ENCODE data around the gene BBS9.
"Not testable (repeated sequence)": the region's sequence is repeated elsewhere in the genome, so short reads cannot be mapped to it uniquely, and the experiment has no call there.

BBS9 gene

GRCh38 chr7:33193308-33193864 is 64.0 kb downstream of the BBS9 start:
- DNase-seq (ENCODE audit: low read depth in 2 of 3, low spot score in 2 of 3), result no peak

- no peak for DNase-seq (ENCODE audit: low read depth in 2 of 3, low spot score in 2 of 3)
Measured at GRCh38 chr7:33195264-33195663, 65.9 kb downstream of the BBS9 start.

GRCh38 chr7:33196221-33196620 is 66.9 kb downstream of the BBS9 start:
- no peak for DNase-seq (ENCODE audit: low read depth in 2 of 3, low spot score in 2 of 3)

- no peak for DNase-seq (ENCODE audit: low read depth in 2 of 3, low spot score in 2 of 3)
Measured at GRCh38 chr7:33200282-33200681, 70.9 kb downstream of the BBS9 start.

- DNase-seq (ENCODE audit: low read depth in 2 of 3, low spot score in 2 of 3), result no peak
Measured at GRCh38 chr7:33201821-33202220, 72.5 kb downstream of the BBS9 start.

GRCh38 chr7:33210958-33211357 is 81.6 kb downstream of the BBS9 start:
- no peak for DNase-seq (ENCODE audit: low read depth in 2 of 3, low spot score in 2 of 3)

GRCh38 chr7:33212144-33212543 is 82.8 kb downstream of the BBS9 start:
- no peak for DNase-seq (ENCODE audit: low read depth in 2 of 3, low spot score in 2 of 3)

GRCh38 chr7:33215992-33216391 is 86.6 kb downstream of the BBS9 start:
- no peak for DNase-seq (ENCODE audit: low read depth in 2 of 3, low spot score in 2 of 3)

- DNase-seq (ENCODE audit: low read depth in 2 of 3, low spot score in 2 of 3), result no peak
Measured at GRCh38 chr7:33217595-33217994, 88.2 kb downstream of the BBS9 start.

GRCh38 chr7:33218841-33219535 is 89.6 kb downstream of the BBS9 start:
- not testable (repeated sequence) for DNase-seq (ENCODE audit: low read depth in 2 of 3, low spot score in 2 of 3)

GRCh38 chr7:33220231-33220630 is 90.9 kb downstream of the BBS9 start:
- DNase-seq (ENCODE audit: low read depth in 2 of 3, low spot score in 2 of 3), result no peak

GRCh38 chr7:33221390-33221789 is 92.0 kb downstream of the BBS9 start:
- no peak for DNase-seq (ENCODE audit: low read depth in 2 of 3, low spot score in 2 of 3)

- DNase-seq (ENCODE audit: low read depth in 2 of 3, low spot score in 2 of 3), result no peak
Measured at GRCh38 chr7:33232632-33233145, 103.3 kb downstream of the BBS9 start.

GRCh38 chr7:33233659-33234058 is 104.3 kb downstream of the BBS9 start:
- DNase-seq (ENCODE audit: low read depth in 2 of 3, low spot score in 2 of 3), result no peak

GRCh38 chr7:33237036-33237435 is 107.7 kb downstream of the BBS9 start:
- DNase-seq (ENCODE audit: low read depth in 2 of 3, low spot score in 2 of 3), result no peak

- no peak for DNase-seq (ENCODE audit: low read depth in 2 of 3, low spot score in 2 of 3)
Measured at GRCh38 chr7:33243319-33243881, 114.0 kb downstream of the BBS9 start.

GRCh38 chr7:33248671-33249070 is 119.3 kb downstream of the BBS9 start:
- no peak for DNase-seq (ENCODE audit: low read depth in 2 of 3, low spot score in 2 of 3)

- DNase-seq (ENCODE audit: low read depth in 2 of 3, low spot score in 2 of 3), result no peak
Measured at GRCh38 chr7:33250421-33250871, 121.1 kb downstream of the BBS9 start.

GRCh38 chr7:33251301-33251700 is 121.9 kb downstream of the BBS9 start:
- no peak for DNase-seq (ENCODE audit: low read depth in 2 of 3, low spot score in 2 of 3)

- no peak for DNase-seq (ENCODE audit: low read depth in 2 of 3, low spot score in 2 of 3)
Measured at GRCh38 chr7:33258491-33258951, 129.2 kb downstream of the BBS9 start.

- DNase-seq (ENCODE audit: low read depth in 2 of 3, low spot score in 2 of 3), result no peak
Measured at GRCh38 chr7:33261585-33261984, 132.2 kb downstream of the BBS9 start.

GRCh38 chr7:33262476-33262875 is 133.1 kb downstream of the BBS9 start:
- no peak for DNase-seq (ENCODE audit: low read depth in 2 of 3, low spot score in 2 of 3)

Data from activated CD8-positive, alpha-beta memory T cell treated with anti-CD3 and anti-CD28 coated beads for 48 hours (primary cell).